Right atrium auricular region (tissue), 2 donors: ENCODE results near the gene RRP7A. TPM values are rescaled to one million over a fixed set of nuclear protein-coding genes. Genes with fewer than 3 reads are reported as not detected.

Source experiments
- DNase-seq: peaks from one replicate; pipeline ENCODE4 v3.0.0-alpha.2; 2019; ENCODE audit warnings: low spot score
- H3K27ac ChIP-seq, 2 donors: fragments of 200-600 bp; sonication (generic); 1 replicate in 1 of 2; 2 replicates in 1 of 2; pipeline ENCODE4 v1.5.1; 2016 to 2019
- H3K27me3 ChIP-seq, 2 donors: fragments of 200-600 bp; sonication (generic); one replicate each; pipeline versions ENCODE4 v1.5.1 to v1.6.0; 2017 to 2019
- H3K36me3 ChIP-seq: fragments of 200-600 bp; sonication (generic); one replicate; pipeline ENCODE4 v1.5.1; 2016
- H3K4me1 ChIP-seq, 2 donors: fragments of 200-600 bp; sonication (generic); one replicate each; pipeline versions ENCODE4 v1.5.1 to v1.6.0; 2017 to 2019
- H3K4me3 ChIP-seq, 2 donors: fragments of 200-600 bp; sonication (generic); 1 replicate in 1 of 2; 2 replicates in 1 of 2; pipeline ENCODE4 v1.5.1; 2017 to 2019; ENCODE audit warnings: mild to moderate bottlenecking in 1 of 2, moderate library complexity in 1 of 2
- H3K9me3 ChIP-seq, 2 donors: fragments of 200-600 bp; sonication (generic); one replicate each; pipeline ENCODE4 v1.5.1; 2019
- total RNA-seq, 2 donors: library from RNA; depleted of rRNA; stranded (reverse); fragments of >200 nt; gene quantifications; one replicate each; pipeline ENCODE4 v1.1.0, GENCODE V29; 2016
- TF ChIP-seq, protein P1 (sequence below), 2 donors: fragments of 200-600 bp; sonication (generic); IDR thresholded peaks; one replicate each; pipeline ENCODE4 v1.5.1; 2019; ENCODE audit warnings: antibody characterized with exemption in 2 of 2

The RRP7A gene
- total RNA-seq, 2 donors from 2014 or later, result 12.9 to 19.4 TPM

DNA sequence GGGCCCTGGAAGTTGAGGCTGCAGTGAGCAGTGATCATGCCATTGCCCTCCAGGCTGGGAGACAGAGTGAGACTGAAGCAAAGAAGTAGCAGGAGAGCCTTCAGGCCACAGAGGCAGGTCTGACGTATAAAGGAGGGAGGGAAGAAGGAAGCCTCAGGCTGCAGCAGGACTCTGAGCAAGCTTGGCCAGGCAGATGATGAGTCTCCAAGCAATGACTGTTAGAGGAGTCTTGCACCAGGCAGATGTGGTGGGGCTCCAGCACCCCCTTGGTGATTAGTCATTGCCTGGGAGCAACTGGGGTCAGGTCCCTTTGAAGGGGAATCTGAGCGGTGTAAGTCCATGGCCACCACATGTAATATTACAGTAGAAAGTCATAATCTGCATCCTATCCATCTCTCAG, 50.8 kb downstream of the RRP7A start:
- TF ChIP-seq, protein P1, sequence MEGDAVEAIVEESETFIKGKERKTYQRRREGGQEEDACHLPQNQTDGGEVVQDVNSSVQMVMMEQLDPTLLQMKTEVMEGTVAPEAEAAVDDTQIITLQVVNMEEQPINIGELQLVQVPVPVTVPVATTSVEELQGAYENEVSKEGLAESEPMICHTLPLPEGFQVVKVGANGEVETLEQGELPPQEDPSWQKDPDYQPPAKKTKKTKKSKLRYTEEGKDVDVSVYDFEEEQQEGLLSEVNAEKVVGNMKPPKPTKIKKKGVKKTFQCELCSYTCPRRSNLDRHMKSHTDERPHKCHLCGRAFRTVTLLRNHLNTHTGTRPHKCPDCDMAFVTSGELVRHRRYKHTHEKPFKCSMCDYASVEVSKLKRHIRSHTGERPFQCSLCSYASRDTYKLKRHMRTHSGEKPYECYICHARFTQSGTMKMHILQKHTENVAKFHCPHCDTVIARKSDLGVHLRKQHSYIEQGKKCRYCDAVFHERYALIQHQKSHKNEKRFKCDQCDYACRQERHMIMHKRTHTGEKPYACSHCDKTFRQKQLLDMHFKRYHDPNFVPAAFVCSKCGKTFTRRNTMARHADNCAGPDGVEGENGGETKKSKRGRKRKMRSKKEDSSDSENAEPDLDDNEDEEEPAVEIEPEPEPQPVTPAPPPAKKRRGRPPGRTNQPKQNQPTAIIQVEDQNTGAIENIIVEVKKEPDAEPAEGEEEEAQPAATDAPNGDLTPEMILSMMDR (IDR thresholded peaks at IDR 0.05), result no peak

DNA sequence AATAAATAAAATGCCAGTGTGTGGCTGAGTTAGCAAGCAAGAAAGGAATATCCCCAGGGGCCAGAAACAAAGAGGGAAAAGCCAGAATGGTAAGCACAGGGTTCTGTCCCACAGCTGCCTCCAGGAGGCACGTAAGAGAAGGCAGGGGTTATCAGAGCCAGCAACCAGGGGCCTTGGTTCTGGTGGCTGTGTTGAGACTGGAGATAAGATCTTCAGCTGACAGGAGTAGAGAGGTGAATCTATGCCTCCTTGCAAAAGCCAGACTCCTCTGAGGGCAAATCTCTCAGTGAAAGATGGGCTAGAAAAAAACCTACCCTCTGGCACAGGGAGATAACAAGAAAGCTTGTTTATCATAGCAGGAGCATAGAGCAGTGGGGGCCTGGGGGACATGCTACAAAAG, 57.6 kb downstream of the RRP7A start:
- H3K4me3 ChIP-seq, result no peak overlapping the region
- H3K9me3 ChIP-seq, result no peaks in the 10 kb centered on the region
- TF ChIP-seq, protein P1 (IDR thresholded peaks at IDR 0.05), result no peak
- no peaks in the 10 kb centered on the region for H3K36me3 ChIP-seq
- no peak overlapping the region for H3K27ac ChIP-seq
- peaks cover 0 to 6% of the 10 kb centered on the region in 2 donors for H3K4me1 ChIP-seq
- H3K27me3 ChIP-seq, result peaks cover 0 to 3% of the 10 kb centered on the region in 2 donors
- DNase-seq, result no peak

More for the DNA sequence above, 50.8 kb downstream of the RRP7A start:
- no peak overlapping the region for H3K4me3 ChIP-seq
- no peaks in the 10 kb centered on the region for H3K9me3 ChIP-seq
- no peaks in the 10 kb centered on the region for H3K27me3 ChIP-seq
- H3K27ac ChIP-seq, result no peak overlapping the region
- no peak for DNase-seq
- no peaks in the 10 kb centered on the region for H3K4me1 ChIP-seq
- no peaks in the 10 kb centered on the region for H3K36me3 ChIP-seq

DNA sequence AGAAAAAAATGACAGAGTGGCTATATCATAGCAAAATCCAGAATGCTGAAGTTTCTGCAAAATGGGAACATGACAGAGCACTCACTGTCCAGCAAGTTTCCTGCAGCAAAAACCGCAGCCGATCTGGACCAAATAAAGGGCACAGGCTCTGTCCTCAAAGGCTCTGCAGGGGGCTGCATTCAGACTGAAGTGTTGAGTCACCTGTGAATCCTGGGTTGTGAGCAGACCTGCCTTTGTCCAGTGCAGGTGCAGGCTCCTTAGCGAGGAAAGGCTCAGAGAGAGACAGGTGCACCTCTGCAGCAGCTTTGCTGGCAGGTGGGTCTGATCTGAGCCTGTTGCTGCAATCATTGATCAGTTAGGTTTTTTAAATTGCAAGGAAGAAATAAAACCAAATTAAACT, 58.1 kb downstream of the RRP7A start:
- no peak for DNase-seq
- TF ChIP-seq, protein P1 (IDR thresholded peaks at IDR 0.05), result no peak
- no peaks in the 10 kb centered on the region for H3K36me3 ChIP-seq
- no peaks in the 10 kb centered on the region for H3K9me3 ChIP-seq
- H3K4me1 ChIP-seq, result peaks cover 0 to 6% of the 10 kb centered on the region in 2 donors
- H3K4me3 ChIP-seq, result no peak overlapping the region
- peaks cover 0 to 3% of the 10 kb centered on the region in 2 donors for H3K27me3 ChIP-seq
- no peak overlapping the region for H3K27ac ChIP-seq

Other genes with a start within 250 kb of the RRP7A start
- gene TCF20, start 249.1 kb downstream of the RRP7A start, total RNA-seq, result 10 to 100 TPM; 13.6 to 15.5 TPM
- gene NFAM1, start 87.4 kb downstream of the RRP7A start, total RNA-seq, result 1 to 10 TPM in 1 of 2 donors, under 1 TPM in 1; 0.74 to 3.5 TPM
- gene SERHL2, start 34.2 kb upstream of the RRP7A start, total RNA-seq, result 1 to 10 TPM; 2.4 to 3.9 TPM
- gene POLDIP3, start 95.1 kb upstream of the RRP7A start, total RNA-seq, result 10 to 100 TPM; 20.2 to 29.5 TPM
- not detected for gene ATP5MGL, start 120.8 kb upstream of the RRP7A start, total RNA-seq
- 100 to 1,000 TPM; 265 to 288 TPM for gene CYB5R3, start 129.6 kb upstream of the RRP7A start, total RNA-seq
- gene A4GALT, start 201.1 kb upstream of the RRP7A start, total RNA-seq, result 10 to 100 TPM; 40.8 to 78.6 TPM